Measurements from ENCODE around the gene USP22.

Gene USP22

GRCh38 chr17:20975566-20975965, 67.2 kb downstream of the USP22 start:
- ChIA-PET POLR2A (no interaction called here), CTCF (no interaction called here)
- DNase-seq (ENCODE audit: low read depth, low spot score), result no peak
- H3K4me3 ChIP-seq (ENCODE audit: low read depth, low read length), result no peak overlapping the region
- TF ChIP-seq CTCF (IDR thresholded peaks at IDR 0.05; ENCODE audit: insufficient read depth, low read length, missing control alignments), result no peak

- no peak for DNase-seq (ENCODE audit: low read depth, low spot score)
- no peak for TF ChIP-seq CTCF (IDR thresholded peaks at IDR 0.05; ENCODE audit: insufficient read depth, low read length, missing control alignments)
- CTCF ChIA-PET, result no interaction called here
- POLR2A ChIA-PET, result no interaction called here
- H3K4me3 ChIP-seq (ENCODE audit: low read depth, low read length), result no peak overlapping the region
Observed at GRCh38 chr17:20970329-20970728, 72.5 kb downstream of the USP22 start.

- no peak for TF ChIP-seq CTCF (IDR thresholded peaks at IDR 0.05; ENCODE audit: insufficient read depth, low read length, missing control alignments)
- DNase-seq (ENCODE audit: low read depth, low spot score), result no peak
Observed at GRCh38 chr17:20968913-20969616, 73.7 kb downstream of the USP22 start.

GRCh38 chr17:20967776-20968175, 75.0 kb downstream of the USP22 start:
- ChIA-PET POLR2A (no interaction called here), CTCF (interaction anchor here (1.1 kb wide), 1 partner anchor 25 kb away, joined by 3 read pairs; no protein-coding TSS in a partner anchor)
- H3K4me3 ChIP-seq (ENCODE audit: low read depth, low read length), result no peak overlapping the region
- TF ChIP-seq CTCF (IDR thresholded peaks at IDR 0.05; ENCODE audit: insufficient read depth, low read length, missing control alignments), result no peak
- no peak for DNase-seq (ENCODE audit: low read depth, low spot score)

More at GRCh38 chr17:20968913-20969616, 73.7 kb downstream of the USP22 start:
- POLR2A ChIA-PET, result no interaction called here
- no peak overlapping the region for H3K4me3 ChIP-seq (ENCODE audit: low read depth, low read length)
- CTCF ChIA-PET, result no interaction called here

- ChIA-PET CTCF (no interaction called here), POLR2A (no interaction called here)
- DNase-seq (ENCODE audit: low read depth, low spot score), result no peak
- no peak overlapping the region for H3K4me3 ChIP-seq (ENCODE audit: low read depth, low read length)
- no peak for TF ChIP-seq CTCF (IDR thresholded peaks at IDR 0.05; ENCODE audit: insufficient read depth, low read length, missing control alignments)
Observed at GRCh38 chr17:20966870-20967269, 75.9 kb downstream of the USP22 start.

GRCh38 chr17:20965492-20965891, 77.3 kb downstream of the USP22 start:
- POLR2A ChIA-PET, result no interaction called here

More at GRCh38 chr17:20965492-20965891, 77.3 kb downstream of the USP22 start:
- TF ChIP-seq CTCF (IDR thresholded peaks at IDR 0.05; ENCODE audit: insufficient read depth, low read length, missing control alignments), result no peak
- H3K4me3 ChIP-seq (ENCODE audit: low read depth, low read length), result no peak overlapping the region
- no peak for DNase-seq (ENCODE audit: low read depth, low spot score)
- CTCF ChIA-PET, result no interaction called here
